ENCODE data around the gene SPON1.

DNA sequence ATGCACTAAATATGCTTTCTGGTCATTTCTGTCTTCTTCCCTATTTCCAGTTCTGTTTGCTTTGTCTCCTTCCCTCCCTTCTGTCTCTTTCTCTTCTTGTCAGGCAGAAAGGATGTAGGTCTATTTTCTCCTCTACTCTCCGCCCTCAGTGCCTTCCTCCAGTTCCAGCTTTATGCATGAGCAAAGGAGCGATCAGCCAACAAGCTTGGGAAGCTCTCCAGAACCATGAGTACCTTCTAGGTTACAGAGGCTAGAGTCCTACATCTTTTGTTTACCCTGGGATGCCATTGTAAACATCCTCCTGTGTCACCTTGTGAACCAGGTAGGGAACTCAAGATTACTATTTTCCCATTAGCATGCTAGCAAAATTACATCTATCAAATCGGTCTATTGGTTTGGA, 7.9 kb upstream of the SPON1 start:
- TF ChIP-seq POLR2AphosphoS5 (IDR thresholded peaks at IDR 0.05; ENCODE audit: borderline replicate concordance, low read depth, low read length) (no peak), EZH2 (IDR thresholded peaks at IDR 0.05) (no peak)

Data from SK-N-MC (cell line).